ENCODE results near the gene SP100. TPM values are rescaled to one million over a fixed set of nuclear protein-coding genes. Genes with fewer than 3 reads are reported as not detected.
"Not testable (repeated sequence)": the region's sequence is repeated elsewhere in the genome, so short reads cannot be mapped to it uniquely, and the experiment has no call there.

SP100 gene
- total RNA-seq, 6 experiments from 2014 or later, result 24.2 to 55.5 (median 46.8) TPM

DNA sequence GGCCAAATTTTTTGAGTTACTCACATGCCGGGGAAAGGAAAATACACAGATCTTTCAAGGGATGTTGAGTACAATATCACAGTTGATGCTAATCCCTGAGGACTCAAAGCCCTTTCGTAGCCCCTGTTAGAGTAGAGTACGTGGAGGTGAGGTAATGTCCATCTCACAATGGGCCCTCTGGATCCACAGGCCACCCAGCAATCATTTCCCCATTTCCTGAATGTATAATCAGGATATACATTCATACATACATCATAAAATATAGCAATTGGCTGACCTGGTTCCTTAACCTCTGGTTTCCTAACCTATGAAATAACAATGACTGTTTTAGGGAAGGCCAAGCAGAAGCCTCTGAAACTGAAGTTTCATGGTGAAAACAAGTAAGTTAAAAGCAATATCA lies 10.2 kb upstream of the SP100 start:
- 95% methylated on average over 3 of the region's 3 CpGs for WGBS (ENCODE audit: insufficient coverage, low coverage, low lambda C conversion rate, missing lambda C conversion rate)
- Histone ChIP-seq H3K9me3 (no peaks in the 10 kb centered on the region), H3K27me3 (no peaks in the 10 kb centered on the region), H3K4me3 (no peak overlapping the region), H3K36me3 (peaks cover 0 to 8% (median 0%) of the 10 kb centered on the region in 4 donors), H3K27ac (no peak overlapping the region), H3K4me1 (peaks cover 0 to 12% (median under 1%) of the 10 kb centered on the region in 4 donors)
- ATAC-seq (no peak), DNase-seq (no peak)
- intact Hi-C loops (cut with DNase I), result no loop called here
- TF ChIP-seq CTCF (IDR thresholded peaks at IDR 0.05) (no peak), POLR2A (IDR thresholded peaks at IDR 0.05) (no peak)

DNA sequence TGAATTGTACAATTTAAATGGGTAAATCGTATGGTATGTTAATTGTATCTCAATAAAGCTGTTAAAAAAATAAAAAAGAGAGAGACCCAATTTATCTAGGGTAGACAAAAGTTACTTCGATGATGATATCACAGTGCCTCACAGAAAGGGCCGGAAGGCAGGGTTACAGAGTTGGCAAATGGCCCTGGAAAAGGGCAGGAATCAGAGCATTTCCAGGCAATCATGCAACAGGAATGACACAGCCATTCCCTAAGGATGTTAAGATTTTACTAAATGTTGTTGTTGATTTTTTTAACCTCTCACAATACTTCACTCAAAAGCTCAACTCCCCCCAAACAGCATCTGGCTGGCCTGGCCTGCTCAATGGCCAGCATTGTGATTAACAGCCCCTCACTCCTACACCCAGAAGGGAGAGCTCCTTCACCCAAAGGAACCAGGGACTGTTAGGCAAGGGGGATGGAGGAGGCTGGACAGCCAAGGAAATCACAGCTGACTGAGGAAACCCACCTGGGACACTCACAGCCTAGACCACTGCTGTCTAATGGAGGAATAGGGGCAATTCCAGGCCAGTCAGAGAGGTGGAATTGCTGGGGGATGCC lies 7.7 kb upstream of the SP100 start:
- H3K27ac ChIP-seq, result peak overlapping the region in 1 of 3 donors; percentile 45
- TF ChIP-seq POLR2A (IDR thresholded peaks at IDR 0.05) (no peak), CTCF (IDR thresholded peaks at IDR 0.05) (no peak)
- H3K36me3 ChIP-seq, result no peaks in the 10 kb centered on the region
- no peak overlapping the region for H3K4me3 ChIP-seq
- peak in 1 of 3 donors; percentile 40 for DNase-seq
- H3K4me1 ChIP-seq, result peaks cover 0 to 21% (median 2%) of the 10 kb centered on the region in 4 donors
- no peaks in the 10 kb centered on the region for H3K9me3 ChIP-seq
- H3K27me3 ChIP-seq, result no peaks in the 10 kb centered on the region
- 48% methylated on average over 3 of the region's 3 CpGs for WGBS (ENCODE audit: insufficient coverage, low coverage, low lambda C conversion rate, missing lambda C conversion rate)
- intact Hi-C loops (cut with DNase I), result no loop called here
- ATAC-seq, result peak; percentile 21 to 52 (median 26)

GRCh38 chr2:230409316-230409715 lies 6.7 kb upstream of the SP100 start:
- H3K27me3 ChIP-seq; H3K4me3 ChIP-seq; H3K36me3 ChIP-seq; intact Hi-C loops (cut with DNase I); H3K9me3 ChIP-seq; DNase-seq: not testable (repeated sequence)
- H3K4me1 ChIP-seq, result peaks cover 0 to 21% (median 2%) of the 10 kb centered on the region in 4 donors
- peak in 2 of 4 donors; percentile 5 to 9 for ATAC-seq
- 36% methylated on average over 2 of the region's 2 CpGs for WGBS (ENCODE audit: insufficient coverage, low coverage, low lambda C conversion rate, missing lambda C conversion rate)
- H3K27ac ChIP-seq, result peak overlapping the region in 1 of 3 donors; percentile 26

DNA sequence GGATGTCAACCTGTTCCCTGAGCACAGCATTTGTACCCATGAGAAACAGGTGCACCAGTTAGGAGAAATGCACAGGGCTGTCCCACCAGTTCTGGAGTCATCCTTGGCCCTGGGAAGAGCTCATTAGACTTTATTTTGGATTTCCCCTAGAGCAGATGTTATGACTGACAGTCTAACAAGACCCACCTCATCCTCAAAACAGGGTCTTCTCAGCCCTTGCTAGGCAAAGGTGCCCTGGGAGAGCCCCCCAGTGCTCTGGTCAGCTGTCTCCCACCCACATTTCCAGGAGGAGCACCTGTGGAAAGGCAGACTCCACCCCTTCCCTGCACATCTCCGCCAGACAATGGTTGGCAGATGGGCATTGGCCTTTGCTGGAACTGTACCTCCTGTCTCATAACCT lies 5.7 kb upstream of the SP100 start:
- no CpG with 5 or more reads among the region's 1 CpG for WGBS (ENCODE audit: insufficient coverage, low coverage, low lambda C conversion rate, missing lambda C conversion rate)
- no peaks in the 10 kb centered on the region for H3K9me3 ChIP-seq
- H3K27ac ChIP-seq, result no peak overlapping the region
- DNase-seq (no peak), ATAC-seq (no peak)
- intact Hi-C loops (cut with DNase I), result no loop called here
- no peaks in the 10 kb centered on the region for H3K27me3 ChIP-seq
- H3K4me1 ChIP-seq, result peaks cover 0 to 21% (median 2%) of the 10 kb centered on the region in 4 donors
- H3K4me3 ChIP-seq, result no peak overlapping the region
- TF ChIP-seq CTCF (IDR thresholded peaks at IDR 0.05) (no peak), POLR2A (IDR thresholded peaks at IDR 0.05) (no peak)
- no peaks in the 10 kb centered on the region for H3K36me3 ChIP-seq

DNA sequence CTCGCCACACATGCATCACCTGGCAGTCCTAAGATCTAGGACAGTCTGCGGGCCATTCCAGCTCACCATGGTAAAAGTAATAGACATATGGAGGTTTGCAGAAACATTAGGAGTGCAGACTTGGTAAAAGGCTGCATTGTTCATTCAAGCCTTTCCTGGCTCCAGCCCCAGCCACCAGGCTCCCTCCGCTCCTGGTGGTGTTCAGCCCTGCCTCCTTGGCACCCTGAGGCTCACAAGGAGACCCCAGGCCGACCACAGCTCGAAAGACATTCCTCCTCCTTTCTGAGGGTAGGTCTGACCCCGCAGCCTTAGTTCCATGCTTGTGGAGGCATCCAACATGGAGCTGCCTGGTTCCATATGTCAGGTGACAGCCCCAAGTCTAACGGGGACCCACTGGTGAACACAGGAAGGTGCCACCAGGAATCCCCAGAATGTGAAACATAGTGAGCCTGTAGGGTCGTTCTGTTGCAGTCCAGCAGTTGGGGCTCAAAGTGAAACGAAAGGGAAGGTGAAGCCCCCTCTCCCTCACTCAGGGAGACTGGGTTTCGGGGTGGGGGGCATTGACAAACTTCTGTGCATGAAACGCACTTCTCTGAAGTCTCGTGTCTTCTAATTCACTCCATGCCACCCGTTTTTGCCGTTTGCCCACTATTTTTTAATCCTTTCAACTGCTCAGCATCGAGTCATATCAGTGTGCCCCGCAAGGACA lies 5.0 kb upstream of the SP100 start:
- Histone ChIP-seq H3K27me3 (no peaks in the 10 kb centered on the region), H3K36me3 (no peaks in the 10 kb centered on the region), H3K27ac (peak overlapping the region; percentile 88 to 91 (median 91)), H3K4me1 (peaks cover 0 to 26% (median 2%) of the 10 kb centered on the region in 4 donors), H3K9me3 (no peaks in the 10 kb centered on the region), H3K4me3 (peak overlapping the region; percentile 67 to 69 (median 68))
- no peak for DNase-seq
- no peak for TF ChIP-seq POLR2A (IDR thresholded peaks at IDR 0.05)
- no peak for TF ChIP-seq CTCF (IDR thresholded peaks at IDR 0.05)
- intact Hi-C loops (cut with DNase I), result no loop called here
- WGBS (ENCODE audit: insufficient coverage, low coverage, low lambda C conversion rate, missing lambda C conversion rate), result 23% methylated on average over 14 of the region's 16 CpGs
- ATAC-seq, result no peak

All from right lobe of liver (tissue), 6 donors.